Uterus (tissue), 4 donors: ENCODE measurements around the gene RNF169. TPM values are rescaled to one million over a fixed set of nuclear protein-coding genes. Genes with fewer than 3 reads are reported as not detected.
"Not testable (repeated sequence)": the region's sequence is repeated elsewhere in the genome, so short reads cannot be mapped to it uniquely, and the experiment has no call there.

ENCODE experiments used
- DNase-seq, 2 donors: peaks; one replicate each; pipeline ENCODE4 v3.0.0-alpha.2; 2019 to 2020
- H3K27ac ChIP-seq, 2 donors: fragments of 200-600 bp; sonication (generic); 1 replicate in 1 of 2; 2 replicates in 1 of 2; pipeline ENCODE4 v1.5.1; 2016 to 2018
- H3K27me3 ChIP-seq, 2 donors: fragments of 200-600 bp; sonication (generic); one replicate each; pipeline ENCODE4 v1.5.1; 2018 to 2019; ENCODE audit warnings: control low read depth in 1 of 2
- H3K36me3 ChIP-seq, 2 donors: fragments of 200-600 bp; sonication (generic); one replicate each; pipeline ENCODE4 v1.5.1; 2019; ENCODE audit warnings: control low read depth in 1 of 2
- H3K4me1 ChIP-seq, 2 donors: fragments of 200-600 bp; sonication (generic); one replicate each; pipeline ENCODE4 v1.5.1; 2018 to 2019; ENCODE audit warnings: control low read depth in 1 of 2
- H3K4me3 ChIP-seq, 2 donors: fragments of 200-600 bp; sonication (generic); 1 replicate in 1 of 2; 2 replicates in 1 of 2; pipeline ENCODE4 v1.5.1; 2018 to 2019; ENCODE audit warnings: mild to moderate bottlenecking in 1 of 2
- H3K9me3 ChIP-seq, 2 donors: fragments of 200-600 bp; sonication (generic); one replicate each; pipeline ENCODE4 v1.5.1; 2019; ENCODE audit warnings: control low read depth in 1 of 2
- POLR2A ChIP-seq, 2 donors: fragments of 450-650 bp; IDR thresholded peaks; one replicate each; pipeline ENCODE4 v1.6.1; 2016; ENCODE audit warnings: antibody characterized with exemption in 2 of 2, mild to moderate bottlenecking in 1 of 2, moderate library complexity in 1 of 2
- intact Hi-C: fragments of 100-400 bp; cut with DNase I; formaldehyde crosslinking; loops from one replicate; pipeline ENCODE4 v1.15.1; 2023; ENCODE audit warnings: low total_unique reads
- total RNA-seq, 4 donors: library from RNA; depleted of rRNA in 3 of 4; stranded (reverse); fragments of >200 nt in 3 of 4; gene quantifications; one replicate each; pipeline versions ENCODE4 v1.1.0 to v1.2.4, GENCODE V29; 2014 to 2023
- TF ChIP-seq, protein P1 (sequence below), 4 experiments: fragments of 200-600 bp in 2 of 4; fragments of 450-650 bp in 2 of 4; sonication (generic) in 2 of 4; IDR thresholded peaks; one replicate each; pipeline ENCODE4 v1.5.1; 2016 to 2019; ENCODE audit warnings: antibody characterized with exemption in 4 of 4, mild to moderate bottlenecking in 2 of 4, moderate library complexity in 1 of 4
- donor health status: DM: yes; HTN: yes; CAD: no.

The RNF169 gene
- total RNA-seq, 4 donors from 2014 or later = 15.0 to 42.4 (median 25.0) TPM

DNA sequence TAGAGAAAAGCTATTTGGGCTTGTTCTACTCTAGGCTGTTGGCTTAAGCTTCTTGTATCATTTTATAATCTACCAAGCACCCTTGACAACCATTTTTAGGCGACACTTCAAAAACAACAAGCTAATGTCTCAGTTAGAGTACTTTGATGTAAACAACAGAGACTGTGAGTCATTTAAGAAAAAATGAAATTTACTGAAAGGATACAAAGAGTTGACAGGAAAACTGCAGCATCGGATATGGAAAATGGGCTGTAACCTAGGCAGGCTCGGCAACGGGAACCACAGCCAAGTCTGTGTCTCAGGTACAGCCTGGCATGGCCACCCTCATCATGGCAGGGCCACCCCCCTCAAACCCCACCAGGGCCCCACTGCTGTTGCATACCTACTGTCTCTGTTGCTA is 4.4 kb upstream of the RNF169 start:
- no peak overlapping the region for H3K27ac ChIP-seq
- H3K9me3 ChIP-seq = no peaks in the 10 kb centered on the region
- no peak for DNase-seq
- no peaks in the 10 kb centered on the region for H3K27me3 ChIP-seq
- no peak overlapping the region for H3K4me3 ChIP-seq
- TF ChIP-seq POLR2A (IDR thresholded peaks at IDR 0.05) = no peak
- TF ChIP-seq, protein P1, sequence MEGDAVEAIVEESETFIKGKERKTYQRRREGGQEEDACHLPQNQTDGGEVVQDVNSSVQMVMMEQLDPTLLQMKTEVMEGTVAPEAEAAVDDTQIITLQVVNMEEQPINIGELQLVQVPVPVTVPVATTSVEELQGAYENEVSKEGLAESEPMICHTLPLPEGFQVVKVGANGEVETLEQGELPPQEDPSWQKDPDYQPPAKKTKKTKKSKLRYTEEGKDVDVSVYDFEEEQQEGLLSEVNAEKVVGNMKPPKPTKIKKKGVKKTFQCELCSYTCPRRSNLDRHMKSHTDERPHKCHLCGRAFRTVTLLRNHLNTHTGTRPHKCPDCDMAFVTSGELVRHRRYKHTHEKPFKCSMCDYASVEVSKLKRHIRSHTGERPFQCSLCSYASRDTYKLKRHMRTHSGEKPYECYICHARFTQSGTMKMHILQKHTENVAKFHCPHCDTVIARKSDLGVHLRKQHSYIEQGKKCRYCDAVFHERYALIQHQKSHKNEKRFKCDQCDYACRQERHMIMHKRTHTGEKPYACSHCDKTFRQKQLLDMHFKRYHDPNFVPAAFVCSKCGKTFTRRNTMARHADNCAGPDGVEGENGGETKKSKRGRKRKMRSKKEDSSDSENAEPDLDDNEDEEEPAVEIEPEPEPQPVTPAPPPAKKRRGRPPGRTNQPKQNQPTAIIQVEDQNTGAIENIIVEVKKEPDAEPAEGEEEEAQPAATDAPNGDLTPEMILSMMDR (IDR thresholded peaks at IDR 0.05) = no peak
- intact Hi-C loops = no loop called here
- H3K4me1 ChIP-seq = peaks cover 0 to 8% of the 10 kb centered on the region in 2 donors
- no peaks in the 10 kb centered on the region for H3K36me3 ChIP-seq

DNA sequence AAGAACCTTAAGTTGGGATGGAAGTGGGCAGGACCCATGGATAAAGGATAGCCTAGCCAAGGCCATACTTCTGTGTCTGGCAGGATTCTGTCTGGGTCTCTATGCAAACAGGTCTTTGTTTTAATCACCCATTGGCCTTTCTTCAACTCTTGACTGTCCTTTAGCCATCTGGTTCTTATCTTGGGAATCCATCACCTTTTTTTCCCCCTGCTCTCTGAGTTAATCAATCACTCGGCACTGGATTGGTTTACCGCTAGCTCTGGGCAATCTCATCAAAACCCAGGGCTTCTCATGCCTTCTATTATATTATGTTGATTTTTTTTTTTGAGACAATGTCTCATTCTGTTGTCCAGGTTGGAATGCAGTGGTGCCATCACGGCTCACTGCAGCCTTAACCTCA is 1.8 kb upstream of the RNF169 start:
- Histone ChIP-seq H3K27me3 (no peaks in the 10 kb centered on the region), H3K9me3 (no peaks in the 10 kb centered on the region), H3K27ac (no peak overlapping the region), H3K4me3 (no peak overlapping the region), H3K36me3 (no peaks in the 10 kb centered on the region), H3K4me1 (peaks cover 0 to 8% of the 10 kb centered on the region in 2 donors)
- no peak for DNase-seq
- TF ChIP-seq POLR2A (IDR thresholded peaks at IDR 0.05) = no peak
- TF ChIP-seq, protein P1 (IDR thresholded peaks at IDR 0.05) = no peak
- intact Hi-C loops = no loop called here

DNA sequence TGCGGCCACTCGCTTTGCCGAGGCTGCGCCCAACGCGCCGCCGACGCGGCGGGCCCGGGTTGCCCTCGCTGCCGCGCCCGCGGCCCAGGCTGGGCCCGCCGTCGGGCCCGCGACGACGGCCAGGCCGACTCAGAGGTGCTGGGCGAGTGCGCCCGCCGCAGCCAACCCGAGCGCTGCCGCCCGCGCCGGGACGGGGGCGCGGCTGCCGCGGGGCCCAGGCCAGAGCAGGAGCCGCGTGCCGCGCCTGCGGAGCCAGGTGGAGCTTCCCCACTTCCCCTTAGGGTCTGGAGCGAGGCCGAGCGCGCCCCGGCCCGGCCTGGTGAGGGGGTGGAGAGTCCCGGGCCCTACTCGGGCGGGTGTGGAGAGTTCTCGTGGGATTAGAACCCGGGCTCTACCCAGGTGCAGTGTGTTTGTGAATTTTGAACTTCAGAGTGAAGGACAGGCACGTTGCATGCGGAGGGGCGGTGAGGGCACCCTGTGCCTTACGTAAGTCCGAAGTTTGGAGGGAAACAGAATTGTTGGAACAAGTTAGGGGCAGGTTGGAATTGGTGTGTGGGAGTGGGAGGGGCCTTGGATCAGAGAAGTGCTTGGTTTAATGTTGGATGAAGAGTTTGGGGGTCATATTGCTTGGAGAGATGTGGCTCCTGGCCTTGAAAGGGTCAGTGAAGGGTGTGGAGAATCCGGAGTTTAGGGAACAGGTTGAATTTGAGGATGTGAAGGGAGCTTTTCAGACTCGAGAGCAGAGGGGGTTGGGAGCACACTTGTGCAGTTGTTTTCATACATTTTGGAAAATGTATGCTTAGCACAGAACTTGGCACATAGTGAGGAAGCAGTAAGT is 697 bp downstream of the RNF169 start:
- Histone ChIP-seq H3K9me3 (no peaks in the 10 kb centered on the region), H3K27ac (peak overlapping the region; percentile 96 to 97), H3K4me3 (peak overlapping the region; percentile 88 to 93), H3K27me3 (no peaks in the 10 kb centered on the region), H3K36me3 (no peaks in the 10 kb centered on the region), H3K4me1 (peaks cover 0 to 8% of the 10 kb centered on the region in 2 donors)
- DNase-seq = peak in 1 of 2 donors; percentile 46
- intact Hi-C loops = no loop called here
- TF ChIP-seq, protein P1 (IDR thresholded peaks at IDR 0.05) = peak in 1 of 4 experiments; percentile 3
- TF ChIP-seq POLR2A (IDR thresholded peaks at IDR 0.05) = no peak

DNA sequence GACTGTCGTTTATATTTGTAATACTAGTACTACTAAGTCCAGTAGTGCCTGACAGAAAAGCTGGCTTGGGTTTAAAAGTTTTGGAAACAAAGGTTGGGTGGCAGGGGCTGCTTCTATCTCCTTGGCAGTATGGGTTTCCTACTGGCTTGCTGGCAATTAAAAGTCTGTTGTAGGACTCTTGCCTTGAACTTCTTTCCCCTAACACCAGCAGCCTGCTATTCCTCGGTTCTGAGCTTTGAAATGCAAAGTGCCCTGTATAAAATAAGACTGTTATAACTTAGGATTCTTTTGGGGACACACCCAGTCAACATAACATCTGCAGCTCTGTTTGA is 1.3 kb downstream of the RNF169 start:
- Histone ChIP-seq H3K36me3 (no peaks in the 10 kb centered on the region), H3K27me3 (no peaks in the 10 kb centered on the region), H3K27ac (peak overlapping the region; percentile 96 to 97), H3K4me1 (peaks cover 0 to 8% of the 10 kb centered on the region in 2 donors), H3K4me3 (peak overlapping the region; percentile 88 to 93), H3K9me3 (no peaks in the 10 kb centered on the region)
- DNase-seq = no peak
- TF ChIP-seq, protein P1 (IDR thresholded peaks at IDR 0.05) = no peak
- TF ChIP-seq POLR2A (IDR thresholded peaks at IDR 0.05) = no peak
- intact Hi-C loops = no loop called here

DNA sequence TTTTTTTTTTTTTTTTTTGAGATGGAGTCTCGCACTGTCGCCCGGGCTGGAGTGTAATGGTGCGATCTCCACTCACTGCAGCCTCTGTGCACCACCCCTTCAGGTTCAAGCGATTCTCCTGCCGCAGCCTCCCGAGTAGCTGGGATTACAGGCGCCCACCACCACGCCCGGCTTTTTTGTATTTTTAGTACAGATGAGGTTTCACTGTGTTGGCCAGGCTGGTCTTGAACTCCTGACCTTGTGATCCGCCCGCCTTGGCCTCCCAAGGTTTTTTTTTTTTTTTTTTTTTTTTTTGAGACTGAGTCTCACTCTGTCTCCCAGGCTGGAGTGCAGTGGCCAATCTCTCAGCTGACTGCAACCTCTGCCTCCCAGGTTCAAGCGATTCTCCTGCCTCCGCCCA is 1.9 kb downstream of the RNF169 start:
- H3K9me3 ChIP-seq, H3K4me3 ChIP-seq, H3K27me3 ChIP-seq, H3K4me1 ChIP-seq, DNase-seq, H3K27ac ChIP-seq, H3K36me3 ChIP-seq, intact Hi-C loops: not testable (repeated sequence)
